ENCODE results near the gene HGF.

The HGF gene

GRCh38 chr7:81682873-81683272 is 87.0 kb downstream of the HGF start:
- Histone ChIP-seq H3K27me3 (ENCODE audit: control insufficient read depth, insufficient read depth, low read length) (no peaks in the 10 kb centered on the region), H3K4me1 (ENCODE audit: control insufficient read depth, insufficient read depth, low read length) (peaks cover 2% of the 10 kb centered on the region; the same call in 1 of the 2 replicates), H3K36me3 (ENCODE audit: control insufficient read depth, insufficient read depth, low read length) (no peaks in the 10 kb centered on the region), H3K27ac (ENCODE audit: low read depth, low read length) (no peak overlapping the region), H3K4me3 (ENCODE audit: low read depth, low read length) (no peak overlapping the region), H3K9ac (ENCODE audit: low read length) (no peak overlapping the region), H3K9me3 (ENCODE audit: control insufficient read depth, insufficient read depth, low read depth, low read length) (no peaks in the 10 kb centered on the region)

GRCh38 chr7:81680120-81680519 is 89.7 kb downstream of the HGF start:
- H3K27me3 ChIP-seq (ENCODE audit: control insufficient read depth, insufficient read depth, low read length), result no peaks in the 10 kb centered on the region
- H3K9me3 ChIP-seq (ENCODE audit: control insufficient read depth, insufficient read depth, low read depth, low read length), result no peaks in the 10 kb centered on the region
- no peak overlapping the region for H3K9ac ChIP-seq (ENCODE audit: low read length)
- H3K4me3 ChIP-seq (ENCODE audit: low read depth, low read length), result no peak overlapping the region
- H3K36me3 ChIP-seq (ENCODE audit: control insufficient read depth, insufficient read depth, low read length), result no peaks in the 10 kb centered on the region
- peaks cover 5% of the 10 kb centered on the region; the same call in 1 of the 2 replicates for H3K4me1 ChIP-seq (ENCODE audit: control insufficient read depth, insufficient read depth, low read length)
- H3K27ac ChIP-seq (ENCODE audit: low read depth, low read length), result no peak overlapping the region

DNA sequence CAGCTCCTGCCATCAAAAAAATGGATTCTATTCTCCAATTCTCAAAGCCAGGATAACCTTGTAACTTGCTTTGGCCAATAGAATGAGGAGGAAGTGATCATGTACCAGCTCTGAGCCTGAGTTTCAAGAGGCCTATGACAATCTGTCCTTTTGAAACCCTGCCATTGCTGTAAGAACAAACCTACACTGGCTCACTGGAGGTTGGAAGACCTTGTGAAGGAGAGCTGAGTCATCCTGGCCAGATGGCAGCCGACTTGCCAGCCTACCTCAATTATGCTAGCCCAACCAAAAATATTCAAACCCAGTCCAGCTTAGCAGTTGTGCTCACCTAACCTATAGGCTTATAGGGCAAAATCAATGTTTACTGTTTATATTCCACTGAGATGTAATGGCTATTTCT is 93.0 kb downstream of the HGF start:
- H3K27me3 ChIP-seq (ENCODE audit: control insufficient read depth, insufficient read depth, low read length), result no peaks in the 10 kb centered on the region
- no peak overlapping the region for H3K4me3 ChIP-seq (ENCODE audit: low read depth, low read length)
- no peak overlapping the region for H3K9ac ChIP-seq (ENCODE audit: low read length)
- no peaks in the 10 kb centered on the region for H3K9me3 ChIP-seq (ENCODE audit: control insufficient read depth, insufficient read depth, low read depth, low read length)
- no peaks in the 10 kb centered on the region for H3K36me3 ChIP-seq (ENCODE audit: control insufficient read depth, insufficient read depth, low read length)
- no peak overlapping the region for H3K27ac ChIP-seq (ENCODE audit: low read depth, low read length)
- H3K4me1 ChIP-seq (ENCODE audit: control insufficient read depth, insufficient read depth, low read length), result peaks cover 21% of the 10 kb centered on the region

DNA sequence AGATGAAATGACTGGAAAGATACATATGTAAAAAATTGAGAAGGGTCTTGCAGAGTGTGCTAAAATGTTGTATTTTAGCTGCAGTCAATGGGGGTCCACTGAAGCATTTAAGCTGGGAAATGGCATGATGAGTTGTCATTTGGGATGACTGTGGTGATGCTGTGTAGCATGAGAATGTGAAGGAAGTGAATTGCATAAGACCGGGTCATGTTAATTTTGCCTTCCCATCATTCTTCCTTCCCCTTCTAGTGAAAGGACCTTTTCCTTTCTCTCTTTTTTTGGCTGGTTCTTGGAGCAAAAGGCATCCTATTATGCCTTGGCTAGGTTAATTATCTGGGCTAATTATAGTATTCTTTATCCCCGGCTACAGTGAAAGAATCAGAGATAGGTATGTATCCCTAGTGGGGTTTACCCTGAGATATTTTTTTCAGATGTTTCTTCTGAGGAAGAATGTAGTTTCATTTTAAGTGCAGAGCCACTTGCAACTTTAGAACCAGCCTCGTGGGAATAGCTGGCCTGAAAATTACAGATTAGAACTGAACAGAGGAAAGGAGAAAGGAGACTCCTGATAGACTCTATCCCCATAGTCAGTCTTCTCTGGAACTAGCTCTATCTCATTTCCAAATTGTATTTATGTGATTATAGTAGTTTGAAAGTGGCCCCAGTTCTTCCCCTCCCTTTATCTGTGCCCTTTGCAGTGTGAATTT is 93.6 kb downstream of the HGF start:
- H3K27me3 ChIP-seq (ENCODE audit: control insufficient read depth, insufficient read depth, low read length), result no peaks in the 10 kb centered on the region
- H3K36me3 ChIP-seq (ENCODE audit: control insufficient read depth, insufficient read depth, low read length), result no peaks in the 10 kb centered on the region
- no peaks in the 10 kb centered on the region for H3K9me3 ChIP-seq (ENCODE audit: control insufficient read depth, insufficient read depth, low read depth, low read length)
- no peak overlapping the region for H3K4me3 ChIP-seq (ENCODE audit: low read depth, low read length)
- H3K4me1 ChIP-seq (ENCODE audit: control insufficient read depth, insufficient read depth, low read length), result peaks cover 26% of the 10 kb centered on the region
- H3K27ac ChIP-seq (ENCODE audit: low read depth, low read length), result no peak overlapping the region
- no peak overlapping the region for H3K9ac ChIP-seq (ENCODE audit: low read length)

- no peak overlapping the region for H3K9ac ChIP-seq (ENCODE audit: low read length)
- H3K4me1 ChIP-seq (ENCODE audit: control insufficient read depth, insufficient read depth, low read length), result peaks cover 40% of the 10 kb centered on the region
- no peaks in the 10 kb centered on the region for H3K9me3 ChIP-seq (ENCODE audit: control insufficient read depth, insufficient read depth, low read depth, low read length)
- H3K4me3 ChIP-seq (ENCODE audit: low read depth, low read length), result no peak overlapping the region
- H3K27ac ChIP-seq (ENCODE audit: low read depth, low read length), result no peak overlapping the region
- no peaks in the 10 kb centered on the region for H3K36me3 ChIP-seq (ENCODE audit: control insufficient read depth, insufficient read depth, low read length)
- H3K27me3 ChIP-seq (ENCODE audit: control insufficient read depth, insufficient read depth, low read length), result no peaks in the 10 kb centered on the region
Measured at GRCh38 chr7:81674431-81674830, 95.4 kb downstream of the HGF start.

DNA sequence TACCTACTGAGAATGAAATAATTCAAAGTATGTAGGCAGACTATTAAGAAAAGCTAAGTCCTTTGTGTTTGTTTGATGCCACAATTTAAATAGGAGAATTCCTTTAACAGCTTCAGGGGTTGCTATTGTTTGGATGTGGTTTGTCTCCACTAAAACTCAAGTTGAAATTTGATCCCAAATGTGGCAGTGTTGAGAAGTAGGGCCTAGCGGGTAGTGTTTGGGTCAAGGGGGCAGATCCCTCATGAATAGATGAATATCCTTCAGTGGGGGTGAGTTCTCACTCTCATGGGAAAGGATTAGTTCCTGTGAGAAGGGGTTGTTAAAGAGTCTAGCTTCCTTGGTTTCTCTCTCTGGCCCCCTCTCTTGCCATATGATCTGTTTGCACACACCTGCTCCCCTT is 97.0 kb downstream of the HGF start:
- Histone ChIP-seq H3K27ac (ENCODE audit: low read depth, low read length) (peak overlapping the region; percentile 12; the same call in 1 of the 2 replicates), H3K4me1 (ENCODE audit: control insufficient read depth, insufficient read depth, low read length) (peaks cover 40% of the 10 kb centered on the region), H3K36me3 (ENCODE audit: control insufficient read depth, insufficient read depth, low read length) (no peaks in the 10 kb centered on the region), H3K4me3 (ENCODE audit: low read depth, low read length) (no peak overlapping the region), H3K27me3 (ENCODE audit: control insufficient read depth, insufficient read depth, low read length) (no peaks in the 10 kb centered on the region), H3K9ac (ENCODE audit: low read length) (no peak overlapping the region), H3K9me3 (ENCODE audit: control insufficient read depth, insufficient read depth, low read depth, low read length) (peaks cover 5% of the 10 kb centered on the region; the same call in 1 of the 2 replicates)

GRCh38 chr7:81669476-81670105 is 100.3 kb downstream of the HGF start:
- no peaks in the 10 kb centered on the region for H3K36me3 ChIP-seq (ENCODE audit: control insufficient read depth, insufficient read depth, low read length)
- no peak overlapping the region for H3K4me3 ChIP-seq (ENCODE audit: low read depth, low read length)
- H3K27ac ChIP-seq (ENCODE audit: low read depth, low read length), result no peak overlapping the region; the same call in 1 of the 2 replicates
- no peaks in the 10 kb centered on the region for H3K27me3 ChIP-seq (ENCODE audit: control insufficient read depth, insufficient read depth, low read length)
- H3K9me3 ChIP-seq (ENCODE audit: control insufficient read depth, insufficient read depth, low read depth, low read length), result peaks cover 6% of the 10 kb centered on the region; the same call in 1 of the 2 replicates
- H3K4me1 ChIP-seq (ENCODE audit: control insufficient read depth, insufficient read depth, low read length), result peaks cover 43% of the 10 kb centered on the region
- H3K9ac ChIP-seq (ENCODE audit: low read length), result peak overlapping the region; percentile 34

GRCh38 chr7:81666209-81666608 is 103.6 kb downstream of the HGF start:
- Histone ChIP-seq H3K9me3 (ENCODE audit: control insufficient read depth, insufficient read depth, low read depth, low read length) (peaks cover 6% of the 10 kb centered on the region; the same call in 1 of the 2 replicates), H3K27me3 (ENCODE audit: control insufficient read depth, insufficient read depth, low read length) (no peaks in the 10 kb centered on the region), H3K36me3 (ENCODE audit: control insufficient read depth, insufficient read depth, low read length) (no peaks in the 10 kb centered on the region), H3K9ac (ENCODE audit: low read length) (no peak overlapping the region), H3K27ac (ENCODE audit: low read depth, low read length) (0 out of 2 replicates have a peak overlapping the region, but pooled peaks have one; percentile 19), H3K4me1 (ENCODE audit: control insufficient read depth, insufficient read depth, low read length) (peaks cover 22% of the 10 kb centered on the region; the same call in 1 of the 2 replicates), H3K4me3 (ENCODE audit: low read depth, low read length) (no peak overlapping the region)

- Histone ChIP-seq H3K27ac (ENCODE audit: low read depth, low read length) (no peak overlapping the region), H3K36me3 (ENCODE audit: control insufficient read depth, insufficient read depth, low read length) (no peaks in the 10 kb centered on the region), H3K4me3 (ENCODE audit: low read depth, low read length) (no peak overlapping the region), H3K4me1 (ENCODE audit: control insufficient read depth, insufficient read depth, low read length) (peaks cover 20% of the 10 kb centered on the region; the same call in 1 of the 2 replicates), H3K9ac (ENCODE audit: low read length) (no peak overlapping the region), H3K27me3 (ENCODE audit: control insufficient read depth, insufficient read depth, low read length) (no peaks in the 10 kb centered on the region), H3K9me3 (ENCODE audit: control insufficient read depth, insufficient read depth, low read depth, low read length) (peaks cover 6% of the 10 kb centered on the region; the same call in 1 of the 2 replicates)
Measured at GRCh38 chr7:81665236-81665635, 104.6 kb downstream of the HGF start.

DNA sequence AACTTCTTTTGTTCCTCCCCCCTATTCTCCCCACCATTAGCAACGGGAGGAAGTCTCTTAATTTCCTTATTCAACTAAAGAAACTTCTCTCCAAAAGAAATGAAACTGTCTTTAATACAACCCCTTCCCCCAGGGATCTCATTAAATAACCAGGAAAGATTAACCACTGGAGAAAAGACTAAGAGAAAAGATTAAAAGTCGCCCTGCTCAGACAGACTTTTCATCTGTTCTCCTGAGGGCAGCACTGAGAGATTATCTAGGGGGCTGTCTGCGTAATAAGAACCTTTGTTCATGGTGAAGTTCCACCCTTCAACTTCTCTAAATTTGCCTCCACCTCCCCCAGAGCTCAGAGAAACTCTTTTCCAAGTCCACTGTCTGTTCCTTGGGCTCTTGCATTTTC is 105.5 kb downstream of the HGF start:
- Histone ChIP-seq H3K27ac (ENCODE audit: low read depth, low read length) (no peak overlapping the region), H3K9ac (ENCODE audit: low read length) (no peak overlapping the region), H3K9me3 (ENCODE audit: control insufficient read depth, insufficient read depth, low read depth, low read length) (peaks cover 6% of the 10 kb centered on the region; the same call in 1 of the 2 replicates), H3K36me3 (ENCODE audit: control insufficient read depth, insufficient read depth, low read length) (no peaks in the 10 kb centered on the region), H3K4me3 (ENCODE audit: low read depth, low read length) (no peak overlapping the region), H3K27me3 (ENCODE audit: control insufficient read depth, insufficient read depth, low read length) (no peaks in the 10 kb centered on the region), H3K4me1 (ENCODE audit: control insufficient read depth, insufficient read depth, low read length) (peaks cover 15% of the 10 kb centered on the region; the same call in 1 of the 2 replicates)

GRCh38 chr7:81662531-81662930 is 107.3 kb downstream of the HGF start:
- H3K4me3 ChIP-seq (ENCODE audit: low read depth, low read length), result no peak overlapping the region
- H3K27ac ChIP-seq (ENCODE audit: low read depth, low read length), result no peak overlapping the region
- no peaks in the 10 kb centered on the region for H3K36me3 ChIP-seq (ENCODE audit: control insufficient read depth, insufficient read depth, low read length)
- H3K27me3 ChIP-seq (ENCODE audit: control insufficient read depth, insufficient read depth, low read length), result no peaks in the 10 kb centered on the region
- no peaks in the 10 kb centered on the region for H3K9me3 ChIP-seq (ENCODE audit: control insufficient read depth, insufficient read depth, low read depth, low read length)
- no peak overlapping the region for H3K9ac ChIP-seq (ENCODE audit: low read length)
- peaks cover 15% of the 10 kb centered on the region; the same call in 1 of the 2 replicates for H3K4me1 ChIP-seq (ENCODE audit: control insufficient read depth, insufficient read depth, low read length)
